ENCODE measurements around the gene ZNF497. TPM values are rescaled to one million over a fixed set of nuclear protein-coding genes. Genes with fewer than 3 reads are reported as not detected.

The ZNF497 gene
- total and polyA plus RNA-seq, 2 of the 13 experiments (the other 11 are each of a cell fraction or from before 2014, with no cell fraction given), result 1.5 to 1.9 TPM

GRCh38 chr19:58352760-58353671, 9.5 kb downstream of the ZNF497 start, which contains the start of gene A1BG (continued):
- TF ChIP-seq, protein P1, sequence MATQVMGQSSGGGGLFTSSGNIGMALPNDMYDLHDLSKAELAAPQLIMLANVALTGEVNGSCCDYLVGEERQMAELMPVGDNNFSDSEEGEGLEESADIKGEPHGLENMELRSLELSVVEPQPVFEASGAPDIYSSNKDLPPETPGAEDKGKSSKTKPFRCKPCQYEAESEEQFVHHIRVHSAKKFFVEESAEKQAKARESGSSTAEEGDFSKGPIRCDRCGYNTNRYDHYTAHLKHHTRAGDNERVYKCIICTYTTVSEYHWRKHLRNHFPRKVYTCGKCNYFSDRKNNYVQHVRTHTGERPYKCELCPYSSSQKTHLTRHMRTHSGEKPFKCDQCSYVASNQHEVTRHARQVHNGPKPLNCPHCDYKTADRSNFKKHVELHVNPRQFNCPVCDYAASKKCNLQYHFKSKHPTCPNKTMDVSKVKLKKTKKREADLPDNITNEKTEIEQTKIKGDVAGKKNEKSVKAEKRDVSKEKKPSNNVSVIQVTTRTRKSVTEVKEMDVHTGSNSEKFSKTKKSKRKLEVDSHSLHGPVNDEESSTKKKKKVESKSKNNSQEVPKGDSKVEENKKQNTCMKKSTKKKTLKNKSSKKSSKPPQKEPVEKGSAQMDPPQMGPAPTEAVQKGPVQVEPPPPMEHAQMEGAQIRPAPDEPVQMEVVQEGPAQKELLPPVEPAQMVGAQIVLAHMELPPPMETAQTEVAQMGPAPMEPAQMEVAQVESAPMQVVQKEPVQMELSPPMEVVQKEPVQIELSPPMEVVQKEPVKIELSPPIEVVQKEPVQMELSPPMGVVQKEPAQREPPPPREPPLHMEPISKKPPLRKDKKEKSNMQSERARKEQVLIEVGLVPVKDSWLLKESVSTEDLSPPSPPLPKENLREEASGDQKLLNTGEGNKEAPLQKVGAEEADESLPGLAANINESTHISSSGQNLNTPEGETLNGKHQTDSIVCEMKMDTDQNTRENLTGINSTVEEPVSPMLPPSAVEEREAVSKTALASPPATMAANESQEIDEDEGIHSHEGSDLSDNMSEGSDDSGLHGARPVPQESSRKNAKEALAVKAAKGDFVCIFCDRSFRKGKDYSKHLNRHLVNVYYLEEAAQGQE (IDR thresholded peaks at IDR 0.05; ENCODE audit: borderline replicate concordance in 1 of 2, low read depth in 1 of 2, low read length in 2 of 2), result 0 out of 4 replicates have a peak, but pooled peaks of 1 of the 2 experiments have one; percentile 17
- TF ChIP-seq HDAC1 (CRISPR knock-in tag; IDR thresholded peaks at IDR 0.05) (peak; percentile 52), TMF1 (CRISPR knock-in tag; IDR thresholded peaks at IDR 0.05; ENCODE audit: low read depth) (no peak), ZNF75D (CRISPR knock-in tag; IDR thresholded peaks at IDR 0.05; ENCODE audit: borderline replicate concordance) (no peak), KDM4B (CRISPR knock-in tag; IDR thresholded peaks at IDR 0.05) (no peak), AGO1 (IDR thresholded peaks at IDR 0.05; ENCODE audit: low read depth, low read length, poor library complexity, severe bottlenecking) (no peak), NFE2 (CRISPR knock-in tag; IDR thresholded peaks at IDR 0.05) (no peak), ZNF253 (CRISPR knock-in tag; IDR thresholded peaks at IDR 0.05; ENCODE audit: borderline replicate concordance) (no peak), POLR2AphosphoS5 (IDR thresholded peaks at IDR 0.05; ENCODE audit: low read depth, low read length) (peak; percentile 64), ZNF224 (CRISPR knock-in tag; IDR thresholded peaks at IDR 0.05) (no peak), ZFP36L1 (CRISPR knock-in tag; IDR thresholded peaks at IDR 0.05) (no peak), ZNF20 (CRISPR knock-in tag; IDR thresholded peaks at IDR 0.05) (no peak), HNF1A (IDR thresholded peaks at IDR 0.05; ENCODE audit: low read depth) (no peak), HNF1A (CRISPR knock-in tag; IDR thresholded peaks at IDR 0.05; ENCODE audit: borderline replicate concordance) (no peak; the same call in 1 of the 2 replicates), ZZZ3 (CRISPR knock-in tag; IDR thresholded peaks at IDR 0.05; ENCODE audit: borderline replicate concordance) (no peak), MAX (IDR thresholded peaks at IDR 0.05) (peak; percentile 58), ZNF660 (CRISPR knock-in tag; IDR thresholded peaks at IDR 0.05; ENCODE audit: borderline replicate concordance, low read depth) (no peak)
- TF ChIP-seq, protein P2, sequence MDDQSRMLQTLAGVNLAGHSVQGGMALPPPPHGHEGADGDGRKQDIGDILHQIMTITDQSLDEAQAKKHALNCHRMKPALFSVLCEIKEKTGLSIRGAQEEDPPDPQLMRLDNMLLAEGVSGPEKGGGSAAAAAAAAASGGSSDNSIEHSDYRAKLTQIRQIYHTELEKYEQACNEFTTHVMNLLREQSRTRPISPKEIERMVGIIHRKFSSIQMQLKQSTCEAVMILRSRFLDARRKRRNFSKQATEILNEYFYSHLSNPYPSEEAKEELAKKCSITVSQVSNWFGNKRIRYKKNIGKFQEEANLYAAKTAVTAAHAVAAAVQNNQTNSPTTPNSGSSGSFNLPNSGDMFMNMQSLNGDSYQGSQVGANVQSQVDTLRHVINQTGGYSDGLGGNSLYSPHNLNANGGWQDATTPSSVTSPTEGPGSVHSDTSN (CRISPR knock-in tag; IDR thresholded peaks at IDR 0.05; ENCODE audit: borderline replicate concordance), result no peak
- TF ChIP-seq, protein P3, sequence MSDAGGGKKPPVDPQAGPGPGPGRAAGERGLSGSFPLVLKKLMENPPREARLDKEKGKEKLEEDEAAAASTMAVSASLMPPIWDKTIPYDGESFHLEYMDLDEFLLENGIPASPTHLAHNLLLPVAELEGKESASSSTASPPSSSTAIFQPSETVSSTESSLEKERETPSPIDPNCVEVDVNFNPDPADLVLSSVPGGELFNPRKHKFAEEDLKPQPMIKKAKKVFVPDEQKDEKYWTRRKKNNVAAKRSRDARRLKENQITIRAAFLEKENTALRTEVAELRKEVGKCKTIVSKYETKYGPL (CRISPR knock-in tag; IDR thresholded peaks at IDR 0.05), result no peak
